Prostate gland (tissue), 2 donors: ENCODE measurements around the gene ACSL1.

ENCODE experiments used
- CTCF ChIP-seq, 4 experiments: fragments of 200-600 bp in 2 of 4; fragments of 450-650 bp in 2 of 4; sonication (generic) in 2 of 4; IDR thresholded peaks; 1 replicate in 3 of 4; 2 replicates in 1 of 4; pipeline ENCODE4 v1.5.1; 2016 to 2019; ENCODE audit warnings: antibody characterized with exemption in 4 of 4, mild to moderate bottlenecking in 2 of 4, moderate library complexity in 2 of 4
- POLR2A ChIP-seq: fragments of 450-650 bp; IDR thresholded peaks from one replicate; pipeline ENCODE4 v1.6.1; 2016; ENCODE audit warnings: antibody characterized with exemption, mild to moderate bottlenecking

GRCh38 chr4:184838249-184839074 lies 12.7 kb upstream of the ACSL1 start:
- TF ChIP-seq CTCF (IDR thresholded peaks at IDR 0.05) (no peak), POLR2A (no peak)
